ENCODE data around the gene DPYSL4. TPM values are rescaled to one million over a fixed set of nuclear protein-coding genes. Genes with fewer than 3 reads are reported as not detected.

DPYSL4 gene
- total RNA-seq, 2 donors from 2014 or later, result 0.28 TPM; not detected in 1

- ATAC-seq (ENCODE audit: insufficient number of reproducible peaks, low FRiP score, low read depth), result no peak
These were observed 20.4 kb upstream of the DPYSL4 start for GRCh38 chr10:132166216-132166950.

GRCh38 chr10:132167041-132167674, 19.6 kb upstream of the DPYSL4 start:
- no peak for DNase-seq (ENCODE audit: low spot score)

More at GRCh38 chr10:132166216-132166950, 20.4 kb upstream of the DPYSL4 start:
- Histone ChIP-seq H3K27ac (no peak overlapping the region), H3K4me1 (ENCODE audit: control insufficient read depth in 1 of 2, low read depth in 2 of 2) (peaks cover 0 to 15% of the 10 kb centered on the region in 2 donors), H3K9me3 (no peaks in the 10 kb centered on the region), H3K4me3 (no peak overlapping the region), H3K36me3 (no peaks in the 10 kb centered on the region), H3K27me3 (replicated peaks; ENCODE audit: insufficient read depth) (no peaks in the 10 kb centered on the region)
- no peak for TF ChIP-seq CTCF (IDR thresholded peaks at IDR 0.05)
- DNase-seq (ENCODE audit: low spot score), result no peak

GRCh38 chr10:132167976-132168375, 18.8 kb upstream of the DPYSL4 start:
- H3K36me3 ChIP-seq, result no peaks in the 10 kb centered on the region

More at GRCh38 chr10:132167041-132167674, 19.6 kb upstream of the DPYSL4 start:
- no peak for TF ChIP-seq CTCF (IDR thresholded peaks at IDR 0.05)
- H3K4me1 ChIP-seq (ENCODE audit: control insufficient read depth in 1 of 2, low read depth in 2 of 2), result peaks cover 0 to 12% of the 10 kb centered on the region in 2 donors
- H3K9me3 ChIP-seq, result no peaks in the 10 kb centered on the region
- no peak overlapping the region for H3K4me3 ChIP-seq
- H3K27ac ChIP-seq, result no peak overlapping the region
- H3K36me3 ChIP-seq, result no peaks in the 10 kb centered on the region
- H3K27me3 ChIP-seq (replicated peaks; ENCODE audit: insufficient read depth), result no peaks in the 10 kb centered on the region
- no peak for ATAC-seq (ENCODE audit: insufficient number of reproducible peaks, low FRiP score, low read depth)

GRCh38 chr10:132168571-132169030, 18.1 kb upstream of the DPYSL4 start:
- H3K27me3 ChIP-seq (replicated peaks; ENCODE audit: insufficient read depth), result no peaks in the 10 kb centered on the region
- DNase-seq (ENCODE audit: low spot score) (no peak), ATAC-seq (ENCODE audit: insufficient number of reproducible peaks, low FRiP score, low read depth) (no peak)
- H3K36me3 ChIP-seq, result no peaks in the 10 kb centered on the region
- no peaks in the 10 kb centered on the region for H3K4me1 ChIP-seq (ENCODE audit: control insufficient read depth in 1 of 2, low read depth in 2 of 2)
- no peak overlapping the region for H3K27ac ChIP-seq
- H3K9me3 ChIP-seq, result no peaks in the 10 kb centered on the region
- TF ChIP-seq CTCF (IDR thresholded peaks at IDR 0.05), result no peak
- no peak overlapping the region for H3K4me3 ChIP-seq

More at GRCh38 chr10:132167976-132168375, 18.8 kb upstream of the DPYSL4 start:
- no peaks in the 10 kb centered on the region for H3K27me3 ChIP-seq (replicated peaks; ENCODE audit: insufficient read depth)
- no peak overlapping the region for H3K27ac ChIP-seq
- H3K9me3 ChIP-seq, result no peaks in the 10 kb centered on the region
- ATAC-seq (ENCODE audit: insufficient number of reproducible peaks, low FRiP score, low read depth) (no peak), DNase-seq (ENCODE audit: low spot score) (no peak)
- no peak overlapping the region for H3K4me3 ChIP-seq
- H3K4me1 ChIP-seq (ENCODE audit: control insufficient read depth in 1 of 2, low read depth in 2 of 2), result peaks cover 0 to 3% of the 10 kb centered on the region in 2 donors
- no peak for TF ChIP-seq CTCF (IDR thresholded peaks at IDR 0.05)

- Histone ChIP-seq H3K27ac (no peak overlapping the region), H3K9me3 (no peaks in the 10 kb centered on the region), H3K27me3 (replicated peaks; ENCODE audit: insufficient read depth) (no peaks in the 10 kb centered on the region), H3K4me1 (ENCODE audit: control insufficient read depth in 1 of 2, low read depth in 2 of 2) (no peaks in the 10 kb centered on the region), H3K36me3 (no peaks in the 10 kb centered on the region), H3K4me3 (no peak overlapping the region)
- no peak for DNase-seq (ENCODE audit: low spot score)
- no peak for TF ChIP-seq CTCF (IDR thresholded peaks at IDR 0.05)
- ATAC-seq (ENCODE audit: insufficient number of reproducible peaks, low FRiP score, low read depth), result no peak
These were observed 17.6 kb upstream of the DPYSL4 start for GRCh38 chr10:132169031-132169765.
